A673 (cell line): ENCODE data around the gene GSTM3. TPM values are rescaled to one million over a fixed set of nuclear protein-coding genes. Genes with fewer than 3 reads are reported as not detected.
"Not testable (repeated sequence)": the region's sequence is repeated elsewhere in the genome, so short reads cannot be mapped to it uniquely, and the experiment has no call there.

ENCODE experiments used
- BruUV-seq: library from RNA; stranded (reverse); fragments of 400-500 nt; replicated peaks from 2 replicates; lab custom pipeline; 2021; lab: Mats Ljungman, UMichigan
- CTCF ChIA-PET: fragments of 300-600 bp; sonication (Branson Sonifier 250); formaldehyde crosslinking; loops from one replicate; lab custom pipeline; 2022; ENCODE audit warnings: antibody characterized with exemption; lab: Charles Lee
- POLR2A ChIA-PET: fragments of 300-600 bp; sonication (Branson Sonifier 250); formaldehyde crosslinking; loops from one replicate; lab custom pipeline; 2022; ENCODE audit warnings: antibody characterized with exemption; ENCODE audit not compliant: low non-redundant PET; lab: Charles Lee
- DNase-seq: peaks from one replicate; pipeline ENCODE4 v3.0.0-alpha.2; 2015; ENCODE audit warnings: low spot score
- H3K27ac ChIP-seq: fragments of 200-600 bp; sonication (generic); 2 replicates; pipeline ENCODE4 v1.5.1; 2016; ENCODE audit warnings: mixed run types, low read depth, mild to moderate bottlenecking, mixed read lengths, antibody characterized with exemption, low read length; ENCODE audit not compliant: poor library complexity, severe bottlenecking
- H3K27me3 ChIP-seq: fragments of 200-600 bp; sonication (generic); replicated peaks from 2 replicates; pipeline ENCODE4 v1.6.1; 2017; ENCODE audit warnings: mixed run types, low read depth, mild to moderate bottlenecking, mixed read lengths, antibody characterized with exemption, low read length; ENCODE audit not compliant: insufficient read depth, poor library complexity
- H3K36me3 ChIP-seq: fragments of 200-600 bp; sonication (generic); 2 replicates; pipeline ENCODE4 v1.6.1; 2016; ENCODE audit warnings: mixed run types, mild to moderate bottlenecking, mixed read lengths, antibody characterized with exemption, low read length; ENCODE audit not compliant: insufficient read depth, poor library complexity, severe bottlenecking
- H3K4me1 ChIP-seq: fragments of 200-600 bp; sonication (generic); 2 replicates; pipeline ENCODE4 v1.6.1; 2017; ENCODE audit warnings: mixed run types, mild to moderate bottlenecking, mixed read lengths, antibody characterized with exemption, low read length; ENCODE audit not compliant: insufficient read depth, poor library complexity, severe bottlenecking
- H3K4me3 ChIP-seq: fragments of 200-600 bp; sonication (generic); 2 replicates; pipeline ENCODE4 v1.5.1; 2016; ENCODE audit warnings: low read depth, mixed run types, mild to moderate bottlenecking, mixed read lengths, low read length; ENCODE audit not compliant: poor library complexity, severe bottlenecking
- H3K9me3 ChIP-seq: fragments of 200-600 bp; sonication (generic); 2 replicates; pipeline ENCODE4 v1.6.1; 2016; ENCODE audit warnings: mixed run types, low read depth, mild to moderate bottlenecking, mixed read lengths, antibody characterized with exemption, low read length; ENCODE audit not compliant: poor library complexity, severe bottlenecking
- EZH2 ChIP-seq: fragments of 200-600 bp; sonication (generic); IDR thresholded peaks from 2 replicates; pipeline ENCODE4 v1.6.1; 2017; ENCODE audit warnings: borderline replicate concordance, low read depth, mild to moderate bottlenecking, mixed read lengths, antibody characterized with exemption, low read length; ENCODE audit not compliant: poor library complexity, severe bottlenecking
- intact Hi-C: fragments of 100-400 bp; cut with micrococcal nuclease; formaldehyde crosslinking; loops from one replicate; pipeline ENCODE4 v1.10.0; 2022; ENCODE audit not compliant: unreplicated experiment
- total RNA-seq: library from RNA; stranded (reverse); gene quantifications from 2 replicates; pipeline ENCODE4 v1.2.3, GENCODE V29; 2021
- TF ChIP-seq, protein P1 (sequence below): fragments of 300-800, 200-600 bp; sonication (generic); conservative IDR thresholded peaks from 2 replicates; pipeline ENCODE4 v1.5.1; 2017; ENCODE audit warnings: low read depth, mild to moderate bottlenecking, antibody characterized with exemption, low read length, moderate library complexity, mixed read lengths

GSTM3 gene
- total RNA-seq, 1 experiment from 2014 or later: 72.2 TPM

DNA sequence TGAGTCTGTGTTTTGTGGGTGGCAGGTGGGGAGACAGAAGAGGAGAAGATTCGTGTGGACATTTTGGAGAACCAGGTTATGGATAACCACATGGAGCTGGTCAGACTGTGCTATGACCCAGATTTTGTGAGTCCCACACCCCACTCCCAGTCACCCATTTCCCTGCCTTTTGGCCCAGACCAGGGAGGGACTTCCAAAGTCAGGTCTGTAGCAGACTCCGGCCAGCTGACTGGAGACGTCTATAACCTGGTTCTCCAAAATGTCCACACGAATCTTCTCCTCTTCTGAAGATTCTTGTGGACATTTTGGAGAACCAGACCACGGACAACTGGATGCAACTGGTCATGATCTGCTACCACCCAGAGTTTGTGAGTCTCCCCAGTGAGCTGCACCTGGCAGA lies 27.2 kb downstream of the GSTM3 start:
- no peak for DNase-seq
- TF ChIP-seq, protein P1, sequence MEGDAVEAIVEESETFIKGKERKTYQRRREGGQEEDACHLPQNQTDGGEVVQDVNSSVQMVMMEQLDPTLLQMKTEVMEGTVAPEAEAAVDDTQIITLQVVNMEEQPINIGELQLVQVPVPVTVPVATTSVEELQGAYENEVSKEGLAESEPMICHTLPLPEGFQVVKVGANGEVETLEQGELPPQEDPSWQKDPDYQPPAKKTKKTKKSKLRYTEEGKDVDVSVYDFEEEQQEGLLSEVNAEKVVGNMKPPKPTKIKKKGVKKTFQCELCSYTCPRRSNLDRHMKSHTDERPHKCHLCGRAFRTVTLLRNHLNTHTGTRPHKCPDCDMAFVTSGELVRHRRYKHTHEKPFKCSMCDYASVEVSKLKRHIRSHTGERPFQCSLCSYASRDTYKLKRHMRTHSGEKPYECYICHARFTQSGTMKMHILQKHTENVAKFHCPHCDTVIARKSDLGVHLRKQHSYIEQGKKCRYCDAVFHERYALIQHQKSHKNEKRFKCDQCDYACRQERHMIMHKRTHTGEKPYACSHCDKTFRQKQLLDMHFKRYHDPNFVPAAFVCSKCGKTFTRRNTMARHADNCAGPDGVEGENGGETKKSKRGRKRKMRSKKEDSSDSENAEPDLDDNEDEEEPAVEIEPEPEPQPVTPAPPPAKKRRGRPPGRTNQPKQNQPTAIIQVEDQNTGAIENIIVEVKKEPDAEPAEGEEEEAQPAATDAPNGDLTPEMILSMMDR: no peak
- no peak for TF ChIP-seq EZH2
- intact Hi-C loops: no loop called here
- Histone ChIP-seq H3K4me1 (no peaks in the 10 kb centered on the region), H3K36me3 (no peaks in the 10 kb centered on the region), H3K4me3 (no peak overlapping the region), H3K9me3 (no peaks in the 10 kb centered on the region), H3K27ac (no peak overlapping the region), H3K27me3 (no peaks in the 10 kb centered on the region)
- BruUV-seq: no TSS peak
- ChIA-PET POLR2A (no interaction called here), CTCF (no interaction called here)

DNA sequence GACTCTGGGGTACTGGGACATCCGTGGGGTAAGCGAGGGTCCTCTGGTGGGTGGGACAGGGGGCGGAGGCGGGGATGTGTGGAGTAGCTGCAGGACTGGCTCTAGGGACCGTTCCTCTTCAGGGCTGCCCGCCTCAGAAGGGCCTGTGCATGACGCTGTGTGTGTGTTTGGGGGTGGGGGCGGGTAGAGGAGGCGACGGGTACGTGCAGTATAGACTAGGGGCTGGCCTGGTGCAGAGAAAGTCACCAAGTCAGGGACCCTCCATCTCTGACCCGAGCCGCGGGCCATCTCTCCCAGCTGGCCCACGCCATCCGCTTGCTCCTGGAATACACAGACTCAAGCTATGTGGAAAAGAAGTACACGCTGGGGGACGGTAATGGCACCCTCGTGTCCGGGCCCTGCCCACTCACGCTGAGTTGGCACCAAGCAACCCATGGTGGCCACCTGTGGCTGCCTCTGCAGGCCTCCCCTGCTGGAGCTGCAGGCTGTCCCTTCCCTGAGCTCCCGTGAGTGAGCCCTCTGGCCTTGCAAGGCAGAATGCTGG lies 28.4 kb downstream of the GSTM3 start:
- POLR2A ChIA-PET: interaction anchor here (0.6 kb wide), 1 partner anchor 25 kb away, joined by 16 read pairs; the partner anchor contains the start of gene GSTM1
- Histone ChIP-seq H3K4me1 (no peaks in the 10 kb centered on the region), H3K9me3 (no peaks in the 10 kb centered on the region), H3K27ac (no peak overlapping the region), H3K36me3 (no peaks in the 10 kb centered on the region), H3K4me3 (no peak overlapping the region), H3K27me3 (no peaks in the 10 kb centered on the region)
- TF ChIP-seq EZH2: no peak
- CTCF ChIA-PET: interaction anchor here (1.1 kb wide), 1 partner anchor 25 kb away, joined by 8 read pairs; the partner anchor contains the start of gene GSTM1
- DNase-seq: no peak
- BruUV-seq: no TSS peak
- intact Hi-C loops: no loop called here

DNA sequence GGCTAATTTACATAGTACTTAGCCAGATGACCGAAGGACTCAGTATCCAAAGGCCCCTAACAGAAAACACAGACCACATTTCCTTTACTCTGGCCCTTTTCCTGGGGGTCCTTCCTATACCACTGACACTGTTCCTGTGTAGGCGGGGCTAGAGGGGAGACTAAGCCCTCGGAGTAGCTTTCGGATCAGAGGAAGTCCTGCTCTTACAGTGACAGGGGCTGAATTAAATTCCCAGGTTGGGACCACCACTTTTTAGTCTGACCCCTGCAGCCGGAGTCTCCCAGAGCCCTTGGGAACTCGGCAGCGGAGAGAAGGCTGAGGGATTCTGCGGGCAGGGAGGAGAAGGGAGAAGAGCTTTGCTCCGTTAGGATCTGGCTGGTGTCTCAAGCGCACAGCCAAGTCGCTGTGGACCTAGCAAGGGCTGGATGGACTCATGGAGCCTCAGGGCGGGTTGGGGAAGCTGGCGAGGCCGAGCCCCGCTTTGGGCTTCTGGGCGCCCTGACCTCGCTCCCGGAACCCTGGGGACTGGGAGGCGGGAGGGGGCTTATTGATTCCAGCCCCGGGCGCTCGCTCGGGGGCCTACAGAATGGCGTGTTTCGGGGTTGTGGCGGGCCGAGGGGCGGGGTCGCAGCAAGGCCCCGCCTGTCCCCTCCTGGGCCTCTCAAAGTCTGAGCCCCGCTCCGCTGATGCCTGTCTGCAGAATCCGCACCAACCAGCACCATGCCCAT lies 29.1 kb downstream of the GSTM3 start, which contains the start of gene GSTM5:
GSTM5 (plus strand) TSS at position 659 of the 728 bp plus-strand sequence; CDS start at position 721, 62 bp downstream.
- ChIA-PET CTCF (interaction anchor here (1.1 kb wide), 1 partner anchor 24 kb away, joined by 8 read pairs; the partner anchor contains the start of gene GSTM1), POLR2A (interaction anchor here (0.6 kb wide), 1 partner anchor 24 kb away, joined by 16 read pairs; the partner anchor contains the start of gene GSTM1)
- BruUV-seq, H3K36me3 ChIP-seq, H3K4me1 ChIP-seq, intact Hi-C loops, H3K27me3 ChIP-seq, H3K9me3 ChIP-seq: not testable (repeated sequence)
- Histone ChIP-seq H3K4me3 (peak within 1 kb of the TSS; percentile 19), H3K27ac (peak within 1 kb of the TSS; percentile 62)
- peak; percentile 15 for DNase-seq

DNA sequence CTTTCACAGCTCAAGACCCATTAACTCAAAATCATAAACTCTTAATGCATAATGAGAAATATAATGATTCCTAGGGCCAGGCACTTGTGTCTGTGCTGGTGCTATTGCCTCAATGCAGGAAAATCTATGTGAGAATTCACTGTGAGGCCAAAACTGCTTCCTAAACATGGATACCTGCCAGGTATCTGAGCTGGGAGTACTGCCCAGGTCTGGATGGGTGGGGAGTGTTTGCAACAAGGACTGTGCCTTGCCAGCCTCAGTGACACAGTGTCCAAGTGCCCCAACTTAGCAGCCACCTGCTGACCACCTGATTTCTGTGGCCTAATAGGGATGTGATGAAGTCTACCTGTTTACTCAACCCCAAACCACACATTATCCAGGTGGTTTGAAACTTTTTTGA lies 31.0 kb downstream of the GSTM3 start:
- H3K36me3 ChIP-seq, BruUV-seq, H3K4me3 ChIP-seq, H3K27ac ChIP-seq, DNase-seq, intact Hi-C loops, POLR2A ChIA-PET, H3K9me3 ChIP-seq, H3K27me3 ChIP-seq, CTCF ChIA-PET, H3K4me1 ChIP-seq: not testable (repeated sequence)

DNA sequence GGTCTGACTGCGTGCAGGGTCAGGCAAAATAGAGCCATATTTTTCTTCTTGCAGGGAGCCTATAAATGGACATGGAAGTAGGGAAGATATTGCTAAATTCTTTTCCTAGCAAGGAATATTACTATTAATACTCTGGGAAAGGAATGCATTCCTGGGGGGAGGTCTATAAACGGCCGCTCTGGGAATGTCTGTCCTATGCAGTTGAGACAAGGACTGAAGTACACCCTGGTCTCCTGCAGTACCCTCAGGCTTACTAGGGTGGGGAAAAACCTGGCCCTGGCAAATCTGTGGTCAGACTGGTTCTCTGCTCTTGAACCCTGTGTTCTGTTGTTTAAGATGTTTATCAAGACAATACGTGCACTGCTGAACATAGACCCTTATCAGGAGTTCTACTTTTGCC lies 31.9 kb downstream of the GSTM3 start:
- DNase-seq, CTCF ChIA-PET, H3K27ac ChIP-seq, H3K4me3 ChIP-seq, H3K4me1 ChIP-seq, BruUV-seq, H3K9me3 ChIP-seq, intact Hi-C loops, POLR2A ChIA-PET, H3K27me3 ChIP-seq, H3K36me3 ChIP-seq: not testable (repeated sequence)
